Small intestine (tissue), 7 donors: ENCODE results near the gene HYAL3. TPM values are rescaled to one million over a fixed set of nuclear protein-coding genes. Genes with fewer than 3 reads are reported as not detected.
"Not testable (repeated sequence)": the region's sequence is repeated elsewhere in the genome, so short reads cannot be mapped to it uniquely, and the experiment has no call there.

Experiments
- DNase-seq, 2 donors: peaks; one replicate each; pipeline versions ENCODE4 v3.0.0 to v3.0.0-alpha.2; 2013
- FAIRE-seq: peaks from 2 replicates; lab custom pipeline; 2012; peaks lifted over from hg19 to GRCh38; lab: Jason Lieb, UNC
- H3K27ac ChIP-seq, 3 donors: one replicate each; pipeline ENCODE4 v1.5.1; 2013; ENCODE audit warnings: low read length in 2 of 3, mild to moderate bottlenecking in 2 of 3, control low read depth in 1 of 3, inconsistent platforms in 1 of 3, low read depth in 1 of 3, moderate library complexity in 1 of 3
- H3K27me3 ChIP-seq, 3 donors: one replicate each; pipeline ENCODE4 v1.6.1; 2013; ENCODE audit warnings: low read length in 3 of 3, inconsistent platforms in 1 of 3; ENCODE audit not compliant: control insufficient read depth in 3 of 3, insufficient read depth in 3 of 3
- H3K36me3 ChIP-seq, 3 donors: one replicate each; pipeline ENCODE4 v1.6.1; 2013; ENCODE audit warnings: low read length in 3 of 3, inconsistent platforms in 1 of 3, low read depth in 1 of 3, mild to moderate bottlenecking in 1 of 3, moderate library complexity in 1 of 3; ENCODE audit not compliant: control insufficient read depth in 3 of 3, insufficient read depth in 2 of 3
- H3K4me1 ChIP-seq, 3 donors: one replicate each; pipeline ENCODE4 v1.6.1; 2013; ENCODE audit warnings: low read length in 2 of 3, inconsistent platforms in 1 of 3, low read depth in 1 of 3, mild to moderate bottlenecking in 1 of 3, moderate library complexity in 1 of 3; ENCODE audit not compliant: control insufficient read depth in 3 of 3, insufficient read depth in 2 of 3
- H3K4me3 ChIP-seq, 3 donors: one replicate each; pipeline ENCODE4 v1.5.1; 2013; ENCODE audit warnings: low read length in 3 of 3, control low read depth in 1 of 3, inconsistent platforms in 1 of 3, low read depth in 1 of 3, mild to moderate bottlenecking in 1 of 3, moderate library complexity in 1 of 3
- H3K9me3 ChIP-seq, 2 donors: one replicate each; pipeline ENCODE4 v1.6.1; 2013; ENCODE audit warnings: low read depth in 1 of 2, low read length in 1 of 2; ENCODE audit not compliant: control insufficient read depth in 2 of 2, insufficient read depth in 1 of 2
- WGBS, 3 donors: extraction: QIAGEN DNeasy Blood & Tissue Kit; methylation state at CpG; one replicate each; pipeline ENCODE4 v1.1.7; 2013; 5-methylcytosine and 5-hydroxymethylcytosine counted together
- polyA plus RNA-seq, 4 donors: library from polyadenylated mRNA; stranded (reverse) in 3 of 4; unstranded in 1 of 4; fragments of 200-250 nt in 3 of 4; fragments of 120-200 nt in 1 of 4; gene quantifications; one replicate each; pipeline versions ENCODE4 v1.2.1 to v1.2.3, GENCODE V29; 2013
- donor health status: healthy with polysubstance abuse.
- donor health status: control.
- donor health status: control.
- donor health status: Bipolar disorder and iron deficiency.
- donor health status: healthy.

The HYAL3 gene
- polyA plus RNA-seq, 4 donors = 1.6 to 4.1 (median 2.5) TPM

- DNase-seq (no peak), FAIRE-seq (no peak)
- Histone ChIP-seq H3K27me3 (no peaks in the 10 kb centered on the region), H3K27ac (no peak overlapping the region), H3K36me3 (peaks cover 0 to 90% (median 4%) of the 10 kb centered on the region in 3 donors), H3K4me1 (peaks cover 5 to 22% (median 6%) of the 10 kb centered on the region in 3 donors), H3K9me3 (no peaks in the 10 kb centered on the region), H3K4me3 (no peak overlapping the region)
- 92 to 98% (median 96%) methylated on average over 4 of the region's 4 CpGs for WGBS, 3 donors
Observed at GRCh38 chr3:50250514-50250913, 48.7 kb downstream of the HYAL3 start.

GRCh38 chr3:50249457-50249856 lies 49.7 kb downstream of the HYAL3 start:
- peaks cover 5 to 26% (median 7%) of the 10 kb centered on the region in 3 donors for H3K4me1 ChIP-seq
- FAIRE-seq (no peak), DNase-seq (no peak)
- WGBS, 3 donors = 94 to 99% (median 94%) methylated on average over 5 of the region's 5 CpGs
- H3K27me3 ChIP-seq = no peaks in the 10 kb centered on the region
- H3K9me3 ChIP-seq = no peaks in the 10 kb centered on the region
- H3K27ac ChIP-seq = peak overlapping the region in 1 of 3 donors; percentile 70
- H3K36me3 ChIP-seq = peaks cover 0 to 86% (median 4%) of the 10 kb centered on the region in 3 donors
- H3K4me3 ChIP-seq = no peak overlapping the region

- WGBS, 3 donors = 8 to 37% (median 16%) methylated on average over 3 of the region's 3 CpGs
- H3K27ac ChIP-seq = peak overlapping the region; percentile 16 to 70 (median 25)
- H3K4me1 ChIP-seq = peaks cover 5 to 26% (median 8%) of the 10 kb centered on the region in 3 donors
Observed at GRCh38 chr3:50248387-50248786, 50.8 kb downstream of the HYAL3 start.

DNA sequence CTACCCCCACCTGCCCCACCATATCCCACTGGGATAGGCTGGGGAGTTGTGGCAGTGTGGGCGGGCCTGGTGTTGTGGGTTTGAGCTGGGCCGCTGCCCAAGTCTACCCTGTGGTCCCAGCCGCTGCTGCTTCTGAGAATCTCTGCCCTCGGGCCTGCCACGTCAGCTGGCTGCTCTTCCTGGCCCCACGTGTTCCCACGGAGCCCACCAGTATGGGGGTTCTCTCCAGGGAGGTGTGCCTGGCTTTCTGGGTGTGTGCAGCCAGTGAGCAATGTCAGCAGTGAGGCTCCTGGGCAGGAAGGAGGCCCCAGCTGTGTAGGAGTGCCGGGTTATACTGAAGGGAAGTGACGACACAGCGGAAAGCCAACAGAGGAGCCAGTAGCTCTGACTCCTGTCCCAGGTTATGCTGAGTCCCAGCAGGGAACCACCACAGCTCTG lies 52.7 kb downstream of the HYAL3 start:
- Histone ChIP-seq H3K36me3 (peaks cover 0 to 84% (median 0%) of the 10 kb centered on the region in 3 donors), H3K4me1 (peaks cover 3 to 38% (median 23%) of the 10 kb centered on the region in 3 donors), H3K27me3 (no peaks in the 10 kb centered on the region), H3K27ac (peak overlapping the region; percentile 55 to 80 (median 78)), H3K4me3 (peak overlapping the region in 1 of 3 donors; percentile 68), H3K9me3 (no peaks in the 10 kb centered on the region)
- 24 to 35% (median 25%) methylated on average over 10 of the region's 10 CpGs for WGBS, 3 donors
- FAIRE-seq (no peak), DNase-seq (peak; percentile 56 to 60)

More at GRCh38 chr3:50248387-50248786, 50.8 kb downstream of the HYAL3 start:
- DNase-seq (peak; percentile 39 to 85), FAIRE-seq (no peak)
- no peaks in the 10 kb centered on the region for H3K27me3 ChIP-seq
- no peak overlapping the region for H3K4me3 ChIP-seq
- H3K9me3 ChIP-seq = no peaks in the 10 kb centered on the region
- H3K36me3 ChIP-seq = peaks cover 0 to 85% (median 4%) of the 10 kb centered on the region in 3 donors

DNA sequence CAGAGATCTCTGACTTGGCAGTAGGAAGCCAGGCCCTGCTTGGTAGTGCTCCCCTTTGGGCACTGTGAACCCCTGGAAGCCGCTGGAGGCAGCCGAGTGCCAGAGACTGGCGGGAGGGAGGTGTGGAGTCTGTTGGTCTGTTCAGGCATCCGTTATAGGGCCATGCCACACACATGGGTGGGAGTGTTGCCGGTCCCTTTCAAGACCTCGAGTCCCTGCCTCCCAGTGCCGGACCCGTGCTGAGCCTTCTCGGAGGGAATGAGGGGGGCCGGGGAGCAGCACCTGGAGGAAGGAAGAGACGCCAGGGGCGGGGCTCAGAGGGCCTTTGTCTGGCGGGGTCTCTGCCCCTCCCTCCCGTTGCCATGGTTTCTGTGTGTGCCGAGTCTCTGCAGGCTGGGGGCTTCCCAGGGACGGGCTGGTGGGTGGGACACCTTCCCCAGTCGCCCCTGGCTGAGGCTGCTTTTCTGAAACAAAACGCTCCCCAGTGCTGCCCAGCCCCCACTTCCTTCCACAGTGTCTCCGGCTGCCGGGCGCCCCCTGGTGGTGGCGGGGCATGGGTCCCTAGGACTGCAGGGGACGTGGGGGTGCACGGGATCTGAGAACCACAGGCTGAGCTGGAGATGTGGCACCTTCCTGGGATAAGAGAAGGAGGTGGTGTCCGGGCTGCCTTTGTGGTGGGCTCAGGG lies 53.2 kb downstream of the HYAL3 start:
- no peaks in the 10 kb centered on the region for H3K9me3 ChIP-seq
- no peak for FAIRE-seq
- H3K36me3 ChIP-seq = peaks cover 0 to 84% (median 0%) of the 10 kb centered on the region in 3 donors
- H3K4me1 ChIP-seq = peaks cover 2 to 43% (median 27%) of the 10 kb centered on the region in 3 donors
- H3K4me3 ChIP-seq = peak overlapping the region in 2 of 3 donors; percentile 48 to 68
- WGBS, 3 donors = 0 to 3% (median 2%) methylated on average over 21 to 25 of the region's 25 CpGs
- no peaks in the 10 kb centered on the region for H3K27me3 ChIP-seq
- DNase-seq = peak; percentile 87 to 95
- peak overlapping the region; percentile 55 to 80 (median 78) for H3K27ac ChIP-seq

DNA sequence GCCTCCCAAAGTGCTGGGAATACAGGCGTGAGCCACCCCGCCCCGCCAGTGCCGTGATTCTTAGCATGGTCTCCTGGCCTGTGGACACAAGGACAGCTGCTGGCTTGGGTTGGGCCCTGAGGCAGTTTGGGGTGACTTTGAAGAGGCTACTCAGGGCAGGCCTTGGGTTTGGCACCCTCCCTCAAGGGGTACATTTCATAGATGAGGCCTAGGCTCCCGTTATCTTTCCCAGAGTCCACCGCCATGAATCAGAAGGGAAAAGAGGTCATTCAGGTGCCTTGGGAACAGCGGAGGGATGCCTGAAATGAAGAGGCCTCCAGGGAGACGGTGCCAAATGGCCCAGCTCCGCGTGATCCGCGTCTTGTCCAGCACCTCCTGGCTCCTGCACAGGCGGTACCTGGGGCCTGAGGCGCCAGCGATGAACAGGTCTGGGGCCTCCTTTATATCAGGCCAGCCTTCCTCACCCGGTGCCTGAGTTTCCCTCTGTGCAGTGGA lies 53.9 kb downstream of the HYAL3 start:
- 68 to 79% (median 76%) methylated on average over 16 of the region's 16 CpGs for WGBS, 3 donors
- FAIRE-seq (no peak), DNase-seq (no peak)
- Histone ChIP-seq H3K4me3 (peak overlapping the region in 1 of 3 donors; percentile 68), H3K36me3 (peaks cover 0 to 84% (median 0%) of the 10 kb centered on the region in 3 donors), H3K27me3 (no peaks in the 10 kb centered on the region), H3K4me1 (peaks cover 2 to 46% (median 27%) of the 10 kb centered on the region in 3 donors), H3K9me3 (no peaks in the 10 kb centered on the region), H3K27ac (peak overlapping the region; percentile 55 to 80 (median 78))

GRCh38 chr3:50244813-50245212 lies 54.4 kb downstream of the HYAL3 start:
- 78 to 95% (median 86%) methylated on average over 6 of the region's 6 CpGs for WGBS, 3 donors
- peaks cover 2 to 46% (median 27%) of the 10 kb centered on the region in 3 donors for H3K4me1 ChIP-seq
- H3K27me3 ChIP-seq, H3K4me3 ChIP-seq, H3K9me3 ChIP-seq, FAIRE-seq, DNase-seq: not testable (repeated sequence)
- peak overlapping the region in 1 of 3 donors; percentile 55 for H3K27ac ChIP-seq
- peaks cover 0 to 84% (median 0%) of the 10 kb centered on the region in 3 donors for H3K36me3 ChIP-seq

DNA sequence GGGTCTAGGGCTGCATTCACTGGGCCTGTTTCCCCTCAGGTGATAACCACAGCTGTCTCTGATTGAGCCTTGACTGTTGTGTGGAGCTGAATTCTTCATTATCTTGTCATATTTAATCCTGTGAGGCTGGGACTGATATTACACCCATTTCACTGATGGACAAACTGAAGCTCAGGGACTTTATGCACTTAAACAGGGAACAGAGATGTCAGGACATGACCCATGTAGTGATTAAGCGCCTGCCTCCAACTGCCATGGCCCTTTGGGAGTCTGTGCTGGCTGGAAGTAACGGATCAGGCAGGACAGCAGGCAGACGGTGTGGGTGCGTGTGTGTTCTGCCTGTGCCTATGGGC lies 55.7 kb downstream of the HYAL3 start:
- 83 to 96% (median 87%) methylated on average over 4 of the region's 4 CpGs for WGBS, 3 donors
- H3K4me3 ChIP-seq = no peak overlapping the region

More for the DNA sequence above, 55.7 kb downstream of the HYAL3 start:
- FAIRE-seq (no peak), DNase-seq (no peak)
- H3K27ac ChIP-seq = peak overlapping the region; percentile 46 to 91 (median 46)
- no peaks in the 10 kb centered on the region for H3K27me3 ChIP-seq
- peaks cover 2 to 49% (median 30%) of the 10 kb centered on the region in 3 donors for H3K4me1 ChIP-seq
- H3K36me3 ChIP-seq = peaks cover 0 to 84% (median 0%) of the 10 kb centered on the region in 3 donors
- H3K9me3 ChIP-seq = no peaks in the 10 kb centered on the region
